Activated naive CD8-positive, alpha-beta T cell treated with anti-CD3 and anti-CD28 coated beads, Interleukin-2, amount 50 U/mL, for 24 hours (primary cell): ENCODE measurements around the gene TMPRSS6.

Experiments used
- ATAC-seq: fragments of 150-1000 bp; cut with Tn5 transposase; one replicate; pipeline ENCODE4 v1.10.0; 2021
- DNase-seq: peaks from one replicate; pipeline ENCODE4 v3.0.0; 2021
- H3K27ac Mint-ChIP-seq: one replicate; pipeline ENCODE4 v1.8.0; 2021; ENCODE audit warnings: mild to moderate bottlenecking, mixed read lengths
- H3K27me3 Mint-ChIP-seq: one replicate; pipeline ENCODE4 v1.8.0; 2021; ENCODE audit warnings: mixed read lengths
- H3K36me3 Mint-ChIP-seq: one replicate; pipeline ENCODE4 v1.8.0; 2021; ENCODE audit warnings: low read depth, mixed read lengths
- H3K4me1 Mint-ChIP-seq: one replicate; pipeline ENCODE4 v1.8.0; 2021; ENCODE audit warnings: mixed read lengths
- H3K4me3 Mint-ChIP-seq: one replicate; pipeline ENCODE4 v1.8.0; 2021; ENCODE audit warnings: mild to moderate bottlenecking, moderate library complexity, mixed read lengths
- H3K9me3 Mint-ChIP-seq: one replicate; pipeline ENCODE4 v1.8.0; 2021; ENCODE audit warnings: mixed read lengths

TMPRSS6 gene

GRCh38 chr22:37094239-37094638 lies 15.3 kb downstream of the TMPRSS6 start:
- Mint-ChIP-seq H3K27ac (peak overlapping the region; percentile 79), H3K36me3 (no peaks in the 10 kb centered on the region), H3K27me3 (peaks cover 12% of the 10 kb centered on the region), H3K4me1 (peaks cover 30% of the 10 kb centered on the region), H3K9me3 (no peaks in the 10 kb centered on the region), H3K4me3 (peak overlapping the region; percentile 45)
- no peak for ATAC-seq
- DNase-seq = no peak

GRCh38 chr22:37092997-37093396 lies 16.5 kb downstream of the TMPRSS6 start:
- H3K4me1 Mint-ChIP-seq = peaks cover 31% of the 10 kb centered on the region
- H3K27ac Mint-ChIP-seq = no peak overlapping the region
- ATAC-seq (no peak), DNase-seq (no peak)
- H3K9me3 Mint-ChIP-seq = no peaks in the 10 kb centered on the region
- H3K27me3 Mint-ChIP-seq = peaks cover 9% of the 10 kb centered on the region
- H3K4me3 Mint-ChIP-seq = no peak overlapping the region
- no peaks in the 10 kb centered on the region for H3K36me3 Mint-ChIP-seq

- no peak overlapping the region for H3K27ac Mint-ChIP-seq
- no peak overlapping the region for H3K4me3 Mint-ChIP-seq
- ATAC-seq (no peak), DNase-seq (no peak)
- H3K27me3 Mint-ChIP-seq = peaks cover 7% of the 10 kb centered on the region
- H3K4me1 Mint-ChIP-seq = peaks cover 33% of the 10 kb centered on the region
- no peaks in the 10 kb centered on the region for H3K36me3 Mint-ChIP-seq
- no peaks in the 10 kb centered on the region for H3K9me3 Mint-ChIP-seq
Measured at GRCh38 chr22:37091994-37092393, 17.5 kb downstream of the TMPRSS6 start.

- DNase-seq (no peak), ATAC-seq (no peak)
- Mint-ChIP-seq H3K36me3 (no peaks in the 10 kb centered on the region), H3K27ac (no peak overlapping the region), H3K27me3 (peaks cover under 1% of the 10 kb centered on the region), H3K4me1 (peaks cover 31% of the 10 kb centered on the region), H3K4me3 (no peak overlapping the region), H3K9me3 (no peaks in the 10 kb centered on the region)
Measured at GRCh38 chr22:37090920-37091695, 18.4 kb downstream of the TMPRSS6 start.

- no peaks in the 10 kb centered on the region for H3K9me3 Mint-ChIP-seq
- no peak for DNase-seq
- no peaks in the 10 kb centered on the region for H3K27me3 Mint-ChIP-seq
- ATAC-seq = no peak
- H3K27ac Mint-ChIP-seq = no peak overlapping the region
- peaks cover 18% of the 10 kb centered on the region for H3K4me1 Mint-ChIP-seq
- H3K4me3 Mint-ChIP-seq = no peak overlapping the region
- H3K36me3 Mint-ChIP-seq = no peaks in the 10 kb centered on the region
Measured at GRCh38 chr22:37089434-37089833, 20.1 kb downstream of the TMPRSS6 start.

- H3K27ac Mint-ChIP-seq = no peak overlapping the region
- ATAC-seq = no peak
Measured at GRCh38 chr22:37088750-37089408, 20.6 kb downstream of the TMPRSS6 start.

GRCh38 chr22:37088108-37088605 lies 21.4 kb downstream of the TMPRSS6 start:
- Mint-ChIP-seq H3K36me3 (no peaks in the 10 kb centered on the region), H3K9me3 (no peaks in the 10 kb centered on the region), H3K27me3 (no peaks in the 10 kb centered on the region), H3K4me1 (peaks cover 16% of the 10 kb centered on the region), H3K27ac (peak overlapping the region; percentile 22), H3K4me3 (peak overlapping the region; percentile 14)
- DNase-seq = peak; percentile 33
- ATAC-seq = peak; percentile 55

More at GRCh38 chr22:37088750-37089408, 20.6 kb downstream of the TMPRSS6 start:
- peaks cover 13% of the 10 kb centered on the region for H3K4me1 Mint-ChIP-seq
- H3K4me3 Mint-ChIP-seq = no peak overlapping the region
- H3K9me3 Mint-ChIP-seq = no peaks in the 10 kb centered on the region
- DNase-seq = no peak
- H3K27me3 Mint-ChIP-seq = no peaks in the 10 kb centered on the region
- H3K36me3 Mint-ChIP-seq = no peaks in the 10 kb centered on the region

- Mint-ChIP-seq H3K4me3 (no peak overlapping the region), H3K36me3 (no peaks in the 10 kb centered on the region), H3K27me3 (no peaks in the 10 kb centered on the region), H3K4me1 (peaks cover 33% of the 10 kb centered on the region), H3K27ac (no peak overlapping the region), H3K9me3 (no peaks in the 10 kb centered on the region)
- ATAC-seq = no peak
- no peak for DNase-seq
Measured at GRCh38 chr22:37086184-37086583, 23.3 kb downstream of the TMPRSS6 start.

GRCh38 chr22:37084385-37084784 lies 25.1 kb downstream of the TMPRSS6 start:
- peaks cover 51% of the 10 kb centered on the region for H3K4me1 Mint-ChIP-seq
- no peak overlapping the region for H3K27ac Mint-ChIP-seq

GRCh38 chr22:37083914-37084313 lies 25.6 kb downstream of the TMPRSS6 start:
- no peak overlapping the region for H3K4me3 Mint-ChIP-seq
- DNase-seq (no peak), ATAC-seq (no peak)
- peaks cover 55% of the 10 kb centered on the region for H3K4me1 Mint-ChIP-seq
- no peak overlapping the region for H3K27ac Mint-ChIP-seq
- H3K27me3 Mint-ChIP-seq = no peaks in the 10 kb centered on the region
- H3K36me3 Mint-ChIP-seq = no peaks in the 10 kb centered on the region
- H3K9me3 Mint-ChIP-seq = no peaks in the 10 kb centered on the region

More at GRCh38 chr22:37084385-37084784, 25.1 kb downstream of the TMPRSS6 start:
- no peaks in the 10 kb centered on the region for H3K9me3 Mint-ChIP-seq
- no peaks in the 10 kb centered on the region for H3K36me3 Mint-ChIP-seq
- no peak overlapping the region for H3K4me3 Mint-ChIP-seq
- no peaks in the 10 kb centered on the region for H3K27me3 Mint-ChIP-seq
- DNase-seq (no peak), ATAC-seq (no peak)

- peaks cover 59% of the 10 kb centered on the region for H3K4me1 Mint-ChIP-seq
- peak; percentile 43 for DNase-seq
- peak overlapping the region; percentile 4 for H3K4me3 Mint-ChIP-seq
- H3K36me3 Mint-ChIP-seq = no peaks in the 10 kb centered on the region
- H3K9me3 Mint-ChIP-seq = no peaks in the 10 kb centered on the region
- H3K27ac Mint-ChIP-seq = peak overlapping the region; percentile 70
- H3K27me3 Mint-ChIP-seq = no peaks in the 10 kb centered on the region
- peak; percentile 44 for ATAC-seq
Measured at GRCh38 chr22:37082251-37082873, 27.2 kb downstream of the TMPRSS6 start.

- peaks cover 61% of the 10 kb centered on the region for H3K4me1 Mint-ChIP-seq
- peak overlapping the region; percentile 70 for H3K27ac Mint-ChIP-seq
- H3K4me3 Mint-ChIP-seq = no peak overlapping the region
- ATAC-seq = no peak
- no peak for DNase-seq
- no peaks in the 10 kb centered on the region for H3K9me3 Mint-ChIP-seq
- no peaks in the 10 kb centered on the region for H3K36me3 Mint-ChIP-seq
- peaks cover 2% of the 10 kb centered on the region for H3K27me3 Mint-ChIP-seq
Measured at GRCh38 chr22:37080838-37081237, 28.7 kb downstream of the TMPRSS6 start.

- Mint-ChIP-seq H3K27ac (peak overlapping the region; percentile 96), H3K36me3 (no peaks in the 10 kb centered on the region), H3K27me3 (peaks cover 6% of the 10 kb centered on the region), H3K4me3 (peak overlapping the region; percentile 5), H3K9me3 (no peaks in the 10 kb centered on the region), H3K4me1 (peaks cover 61% of the 10 kb centered on the region)
- DNase-seq (peak; percentile 26), ATAC-seq (peak; percentile 21)
Measured at GRCh38 chr22:37080438-37080837, 29.1 kb downstream of the TMPRSS6 start.

- Mint-ChIP-seq H3K27me3 (peaks cover 9% of the 10 kb centered on the region), H3K9me3 (no peaks in the 10 kb centered on the region)
- ATAC-seq = peak; percentile 67
Measured at GRCh38 chr22:37079668-37080171, 29.8 kb downstream of the TMPRSS6 start.

More at GRCh38 chr22:37079668-37080171, 29.8 kb downstream of the TMPRSS6 start:
- H3K36me3 Mint-ChIP-seq = no peaks in the 10 kb centered on the region
- peaks cover 61% of the 10 kb centered on the region for H3K4me1 Mint-ChIP-seq
- peak overlapping the region; percentile 5 for H3K4me3 Mint-ChIP-seq
- peak overlapping the region; percentile 96 for H3K27ac Mint-ChIP-seq
- DNase-seq = peak; percentile 80
